ENCODE results near the gene KCNH1. TPM values are rescaled to one million over a fixed set of nuclear protein-coding genes. Genes with fewer than 3 reads are reported as not detected.

Gene KCNH1
- total and polyA plus RNA-seq, 9 donors = 0.11 to 0.46 TPM; not detected in 7

GRCh38 chr1:211037095-211037494 lies 96.9 kb downstream of the KCNH1 start:
- 83 to 86% (median 85%) methylated on average over 2 of the region's 2 CpGs for WGBS, 3 donors
- DNase-seq = no peak
- no peak overlapping the region for H3K27ac ChIP-seq
- H3K4me1 ChIP-seq (ENCODE audit: insufficient read depth) = no peaks in the 10 kb centered on the region
- H3K27me3 ChIP-seq = no peaks in the 10 kb centered on the region
- H3K36me3 ChIP-seq = no peaks in the 10 kb centered on the region
- H3K4me3 ChIP-seq = no peak overlapping the region
- intact Hi-C loops (cut with DNase I) = no loop called here
- H3K9me3 ChIP-seq = no peaks in the 10 kb centered on the region
- no peak for TF ChIP-seq CTCF (IDR thresholded peaks at IDR 0.05)
- TF ChIP-seq POLR2A (IDR thresholded peaks at IDR 0.05) = no peak
- no peak for TF ChIP-seq EP300 (IDR thresholded peaks at IDR 0.05)

DNA sequence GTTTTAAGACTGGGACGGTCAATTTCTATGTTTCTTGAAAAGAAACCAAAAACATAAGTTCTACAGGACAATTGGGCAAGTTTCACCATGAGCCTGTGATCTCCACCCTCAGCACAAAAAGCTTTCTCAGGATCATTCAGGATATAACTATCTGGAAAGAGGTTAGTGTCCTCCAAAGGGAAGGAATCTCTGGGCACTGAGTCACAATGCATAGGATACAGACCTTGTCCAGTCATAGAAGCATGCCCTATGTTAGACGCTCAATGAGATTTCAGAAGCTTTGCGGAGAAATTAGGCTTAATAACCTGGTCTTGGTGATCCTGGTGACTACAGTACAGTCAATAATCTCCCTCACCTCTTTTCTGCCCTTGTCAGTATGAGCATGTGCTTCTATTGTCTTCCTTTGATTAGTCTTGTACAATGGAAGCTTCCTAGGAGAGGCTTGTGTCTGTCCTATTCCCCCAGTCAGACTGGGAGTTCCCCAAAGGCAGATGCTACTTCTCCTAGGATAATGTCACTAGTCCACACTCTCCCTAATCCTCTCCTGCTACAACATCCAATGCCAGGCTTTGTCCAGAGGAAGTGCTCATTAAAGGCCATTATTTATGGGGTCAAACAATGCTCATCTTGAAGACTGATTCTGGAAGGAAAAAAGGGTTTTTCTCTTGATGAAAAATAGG lies 97.4 kb downstream of the KCNH1 start:
- DNase-seq = no peak
- no peaks in the 10 kb centered on the region for H3K9me3 ChIP-seq
- H3K36me3 ChIP-seq = no peaks in the 10 kb centered on the region
- intact Hi-C loops (cut with DNase I) = no loop called here
- no peaks in the 10 kb centered on the region for H3K4me1 ChIP-seq (ENCODE audit: insufficient read depth)
- 89 to 94% (median 94%) methylated on average over 3 of the region's 3 CpGs for WGBS, 3 donors
- TF ChIP-seq EP300 (IDR thresholded peaks at IDR 0.05) = no peak
- no peak for TF ChIP-seq POLR2A (IDR thresholded peaks at IDR 0.05)
- TF ChIP-seq CTCF (IDR thresholded peaks at IDR 0.05) = no peak
- no peak overlapping the region for H3K27ac ChIP-seq
- no peak overlapping the region for H3K4me3 ChIP-seq
- H3K27me3 ChIP-seq = no peaks in the 10 kb centered on the region

DNA sequence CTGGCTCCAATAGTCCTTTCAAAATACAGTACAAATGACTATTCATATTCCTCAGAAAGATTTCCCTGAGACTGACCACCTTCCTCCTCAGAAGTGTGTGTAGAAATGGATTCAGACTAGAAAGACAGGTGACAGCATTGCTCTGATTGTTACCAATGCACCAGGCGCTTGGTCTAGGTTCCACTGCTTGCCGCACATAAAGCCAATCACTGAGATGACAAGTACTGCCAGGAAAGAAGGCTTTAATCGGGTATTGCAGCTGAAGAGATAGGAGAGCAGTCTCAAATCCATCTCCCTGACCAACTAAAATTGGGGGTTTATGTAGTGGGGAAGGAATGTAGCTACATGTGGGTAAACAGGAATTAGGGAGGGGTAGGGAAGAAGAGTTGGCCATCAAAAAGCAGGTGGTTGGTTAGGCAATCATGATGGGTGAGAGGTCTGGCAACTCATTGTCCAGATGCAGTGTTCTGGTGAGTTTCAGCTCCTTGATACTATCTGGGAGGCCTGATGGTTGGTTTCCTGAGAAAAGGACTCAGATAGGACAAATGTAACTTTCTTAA lies 98.0 kb downstream of the KCNH1 start:
- no peaks in the 10 kb centered on the region for H3K4me1 ChIP-seq (ENCODE audit: insufficient read depth)
- intact Hi-C loops (cut with DNase I) = no loop called here
- no peaks in the 10 kb centered on the region for H3K36me3 ChIP-seq
- no peak overlapping the region for H3K27ac ChIP-seq
- WGBS, 3 donors = 61 to 88% (median 83%) methylated on average over 3 of the region's 3 CpGs
- TF ChIP-seq CTCF (IDR thresholded peaks at IDR 0.05) = no peak
- TF ChIP-seq EP300 (IDR thresholded peaks at IDR 0.05) = no peak
- no peak for TF ChIP-seq POLR2A (IDR thresholded peaks at IDR 0.05)
- no peaks in the 10 kb centered on the region for H3K27me3 ChIP-seq
- no peak for DNase-seq
- no peaks in the 10 kb centered on the region for H3K9me3 ChIP-seq
- H3K4me3 ChIP-seq = no peak overlapping the region

- 92 to 93% (median 93%) methylated on average over 2 of the region's 2 CpGs for WGBS, 3 donors
- Histone ChIP-seq H3K4me3 (no peak overlapping the region), H3K36me3 (no peaks in the 10 kb centered on the region), H3K27me3 (no peaks in the 10 kb centered on the region), H3K4me1 (ENCODE audit: insufficient read depth) (no peaks in the 10 kb centered on the region), H3K27ac (no peak overlapping the region), H3K9me3 (no peaks in the 10 kb centered on the region)
- no peak for TF ChIP-seq EP300 (IDR thresholded peaks at IDR 0.05)
- TF ChIP-seq CTCF (IDR thresholded peaks at IDR 0.05) = no peak
- TF ChIP-seq POLR2A (IDR thresholded peaks at IDR 0.05) = no peak
- intact Hi-C loops (cut with DNase I) = no loop called here
- no peak for DNase-seq
Observed at GRCh38 chr1:211033921-211034525, 99.9 kb downstream of the KCNH1 start.
